Choroid plexus epithelial cell (primary cell): ENCODE results near the gene TRAM2.

ENCODE experiments used
- DNase-seq: peaks from one replicate; pipeline ENCODE4 v3.0.0-alpha.2; 2010; ENCODE audit warnings: low read depth
- H3K4me3 ChIP-seq: 2 replicates; pipeline ENCODE4 v1.5.1; 2011; ENCODE audit warnings: low read depth, mild to moderate bottlenecking, control low read depth, low read length, moderate library complexity
- CTCF ChIP-seq: conservative IDR thresholded peaks from 2 replicates; pipeline ENCODE4 v1.5.1; 2011; ENCODE audit warnings: low read depth, mild to moderate bottlenecking, control low read depth, inconsistent platforms, low read length, moderate library complexity

The TRAM2 gene

GRCh38 chr6:52571099-52571755 lies 5.6 kb downstream of the TRAM2 start:
- no peak for DNase-seq
- no peak overlapping the region for H3K4me3 ChIP-seq
- TF ChIP-seq CTCF: no peak

DNA sequence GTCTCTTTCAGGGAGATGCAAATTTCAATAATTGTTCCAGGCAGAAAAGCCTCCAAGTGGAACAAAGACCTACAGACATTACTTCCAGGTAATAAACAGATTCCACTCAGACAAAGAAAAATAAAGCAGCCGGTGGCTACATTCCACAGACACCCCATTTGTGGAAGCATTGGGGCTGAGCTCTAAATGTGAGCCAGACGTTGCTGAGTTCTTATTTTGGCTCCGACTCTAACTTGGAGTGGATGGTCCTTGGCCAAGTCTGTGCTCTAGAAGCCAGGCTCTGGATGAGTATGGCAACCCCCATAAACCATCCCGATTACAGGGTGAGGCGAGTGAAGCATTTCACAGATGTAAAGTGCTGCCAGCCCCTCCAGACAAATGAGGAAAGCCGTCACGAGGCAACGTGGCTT lies 6.6 kb downstream of the TRAM2 start:
- H3K4me3 ChIP-seq: no peak overlapping the region
- no peak for DNase-seq
- no peak for TF ChIP-seq CTCF

GRCh38 chr6:52568320-52568719 lies 8.5 kb downstream of the TRAM2 start:
- no peak overlapping the region for H3K4me3 ChIP-seq
- DNase-seq: peak; percentile 12
- no peak for TF ChIP-seq CTCF

- TF ChIP-seq CTCF: no peak
- DNase-seq: peak; percentile 99
- no peak overlapping the region for H3K4me3 ChIP-seq
Measured at GRCh38 chr6:52566853-52567279, 10.0 kb downstream of the TRAM2 start.

- DNase-seq: peak; percentile 15
Measured at GRCh38 chr6:52566201-52566600, 10.7 kb downstream of the TRAM2 start.

GRCh38 chr6:52564856-52565255 lies 12.0 kb downstream of the TRAM2 start:
- no peak overlapping the region for H3K4me3 ChIP-seq
- DNase-seq: peak; percentile 1
- no peak for TF ChIP-seq CTCF

More at GRCh38 chr6:52566201-52566600, 10.7 kb downstream of the TRAM2 start:
- no peak for TF ChIP-seq CTCF
- H3K4me3 ChIP-seq: no peak overlapping the region

GRCh38 chr6:52562911-52563310 lies 13.9 kb downstream of the TRAM2 start:
- DNase-seq: peak; percentile 50
- no peak for TF ChIP-seq CTCF
- H3K4me3 ChIP-seq: no peak overlapping the region
